ENCODE results near the gene LY6G5B.

Gene LY6G5B

GRCh38 chr6:31663961-31664789 is 5.6 kb upstream of the LY6G5B start:
- peak; percentile 68 for DNase-seq

DNA sequence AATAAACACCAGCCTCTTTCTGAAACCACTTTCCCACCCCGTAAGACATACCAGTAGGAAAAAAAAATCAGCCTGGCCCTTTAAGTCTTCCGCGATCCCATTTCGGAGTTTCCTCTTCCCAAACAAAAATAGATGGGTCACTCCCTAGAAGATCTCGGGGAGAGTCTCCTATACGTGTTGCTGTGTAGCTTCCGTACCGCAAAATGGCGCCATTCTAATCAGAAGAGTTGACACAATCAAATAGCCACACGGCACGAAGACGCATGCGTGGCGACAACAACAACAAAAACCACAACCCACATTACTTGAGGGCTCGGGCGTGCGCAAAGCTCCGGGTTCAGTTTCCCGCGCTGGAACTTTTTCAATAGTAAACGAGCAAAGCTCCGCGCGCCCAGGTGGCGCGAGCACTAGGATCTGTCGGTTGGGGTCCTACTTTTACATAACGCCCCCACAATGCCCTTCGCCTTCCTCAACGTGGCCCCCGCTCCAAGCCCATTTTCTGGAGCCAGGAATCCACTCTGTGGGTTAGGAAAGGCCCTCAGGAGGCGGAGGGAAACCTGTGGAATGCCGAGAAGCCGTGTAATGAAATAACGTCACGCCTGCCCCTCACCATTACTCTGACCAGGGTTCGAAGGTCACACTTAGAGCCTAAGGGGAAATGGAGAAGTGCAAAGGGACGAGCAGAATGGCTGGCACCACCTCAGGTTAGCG is 4.8 kb upstream of the LY6G5B start, which contains the start of gene GPANK1:
TSS of gene GPANK1 (minus strand) at position 208 of the 711 bp plus-strand sequence. CDS start 519 bp downstream, outside the sequence.
- peak; percentile 96 for DNase-seq

- peak; percentile 100 for DNase-seq
Measured at GRCh38 chr6:31665501-31666336, 4.1 kb upstream of the LY6G5B start, which contains the start of gene CSNK2B. Gene CSNK2B (plus strand): TSS chr6:31666080. CDS start chr6:31666832, 752 bp downstream.

- DNase-seq: no peak
Measured at GRCh38 chr6:31666337-31666965, 3.3 kb upstream of the LY6G5B start.

DNA sequence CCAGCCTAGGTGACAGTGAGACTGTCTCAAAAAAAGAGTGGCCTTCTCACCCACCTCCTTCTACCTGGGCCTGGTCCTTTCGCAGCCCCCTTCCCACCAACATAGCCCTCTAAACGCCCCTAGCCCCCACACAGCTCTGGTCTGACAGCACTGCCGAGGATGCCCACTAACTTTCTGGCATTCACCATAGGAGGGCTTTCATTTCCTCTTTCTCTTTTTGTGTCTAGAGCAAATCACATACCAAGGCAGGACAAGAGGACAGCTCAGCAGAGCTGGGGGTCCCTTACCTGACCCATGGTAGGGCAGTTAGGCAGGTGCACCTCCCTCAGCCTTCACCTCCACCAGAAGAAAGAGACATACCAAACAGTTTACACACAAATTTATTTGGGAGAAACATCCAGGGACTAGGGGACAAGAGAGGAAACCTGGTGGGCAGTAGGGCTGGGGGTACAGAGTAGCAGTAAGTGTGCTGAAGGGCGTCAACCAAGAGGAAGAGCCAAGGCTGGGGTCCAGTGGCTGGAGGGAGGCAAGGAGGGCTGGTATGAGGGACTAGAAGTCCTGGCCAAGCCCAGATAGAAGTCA is 6.6 kb downstream of the LY6G5B start:
- DNase-seq: no peak

DNA sequence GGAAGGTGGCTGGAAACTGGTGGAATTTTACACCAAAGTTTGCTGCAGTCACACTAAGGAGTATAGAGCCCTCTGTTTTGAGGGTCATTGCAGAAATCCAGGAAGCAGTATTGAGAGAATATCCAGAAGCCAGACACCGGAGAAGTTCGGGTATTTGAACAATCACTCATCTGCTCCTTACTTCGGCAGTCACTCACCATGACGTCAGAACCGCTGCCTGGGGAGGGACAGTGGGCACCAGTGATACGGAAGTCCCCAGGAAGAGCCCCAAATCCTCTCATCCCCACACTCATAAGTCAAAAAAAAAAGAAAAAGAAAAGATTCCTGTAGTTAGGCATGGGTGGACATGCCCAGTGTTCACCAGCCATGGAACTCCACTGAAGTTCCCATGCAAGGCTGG is 7.1 kb downstream of the LY6G5B start:
- DNase-seq: no peak

DNA sequence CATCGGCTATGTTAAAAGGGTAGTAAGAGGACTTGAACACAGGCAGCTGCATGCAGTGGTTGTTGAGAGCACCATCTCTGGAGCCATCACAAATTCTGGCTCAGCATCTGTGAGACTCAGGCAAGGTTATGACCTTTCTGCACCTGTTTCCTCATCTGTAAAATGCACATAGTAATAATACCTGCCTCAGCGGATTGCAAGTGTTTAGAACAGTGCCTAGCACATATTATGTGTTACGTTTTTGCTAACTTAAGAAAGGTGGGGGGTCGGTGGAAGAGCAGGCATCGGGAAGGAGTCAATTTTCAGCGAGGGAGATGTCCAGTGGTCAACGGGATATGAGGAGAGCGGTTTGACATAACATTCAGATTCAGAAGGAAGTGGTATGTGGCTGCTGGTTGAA is 8.2 kb downstream of the LY6G5B start:
- DNase-seq: no peak

DNA sequence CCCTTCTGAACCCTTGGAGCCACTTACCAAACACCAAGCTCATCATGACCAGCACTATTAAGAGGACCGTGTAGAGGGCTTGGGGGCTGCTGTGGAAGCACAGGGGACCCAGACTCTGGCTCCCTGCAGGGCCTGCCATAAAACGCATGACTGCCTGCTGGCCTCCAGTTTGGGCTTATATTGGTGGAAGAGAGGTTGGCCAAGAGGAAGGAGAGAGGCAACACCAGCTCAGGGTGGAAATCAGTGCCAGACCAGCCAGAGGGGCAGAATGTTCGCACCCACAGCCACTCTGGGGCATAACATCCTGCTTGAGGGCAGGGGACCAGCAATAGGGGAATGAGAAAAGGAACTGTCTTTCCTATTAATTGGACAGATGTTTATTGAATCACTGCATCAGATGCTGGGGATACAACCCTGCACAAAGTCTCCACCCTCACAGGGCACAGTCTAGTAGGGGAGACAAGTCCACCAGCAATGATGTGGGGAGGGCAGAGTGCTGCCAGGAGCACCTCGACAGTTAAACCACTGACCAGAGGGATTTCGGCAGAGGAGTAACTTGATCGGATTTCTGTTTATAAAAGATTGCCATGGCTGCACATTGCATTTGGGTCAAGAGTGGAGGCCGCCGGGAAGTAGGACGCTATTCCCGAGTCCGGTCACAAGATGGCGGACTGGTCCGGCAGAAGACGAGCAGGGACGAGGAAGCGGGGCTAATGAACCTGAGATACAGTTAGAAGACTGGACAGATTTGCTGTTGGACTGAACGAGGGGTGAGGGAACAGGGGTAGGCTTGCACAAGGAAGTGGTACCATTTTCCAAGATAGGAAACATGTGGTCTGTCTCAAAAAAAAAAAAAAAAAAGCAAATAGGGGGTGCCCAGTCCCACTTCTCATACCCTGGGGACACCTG is 10.7 kb downstream of the LY6G5B start, which contains the start of gene LY6G5C:
TSS of gene LY6G5C (minus strand) at position 842 of the 909 bp plus-strand sequence. CDS start at position 148, 694 bp downstream.
- DNase-seq: peak; percentile 87

- peak; percentile 81 for DNase-seq
Measured at GRCh38 chr6:31681135-31681671, 11.4 kb downstream of the LY6G5B start.

GRCh38 chr6:31683591-31683990 is 13.8 kb downstream of the LY6G5B start:
- DNase-seq: no peak

GRCh38 chr6:31686483-31686882 is 16.7 kb downstream of the LY6G5B start:
- DNase-seq: no peak

DNA sequence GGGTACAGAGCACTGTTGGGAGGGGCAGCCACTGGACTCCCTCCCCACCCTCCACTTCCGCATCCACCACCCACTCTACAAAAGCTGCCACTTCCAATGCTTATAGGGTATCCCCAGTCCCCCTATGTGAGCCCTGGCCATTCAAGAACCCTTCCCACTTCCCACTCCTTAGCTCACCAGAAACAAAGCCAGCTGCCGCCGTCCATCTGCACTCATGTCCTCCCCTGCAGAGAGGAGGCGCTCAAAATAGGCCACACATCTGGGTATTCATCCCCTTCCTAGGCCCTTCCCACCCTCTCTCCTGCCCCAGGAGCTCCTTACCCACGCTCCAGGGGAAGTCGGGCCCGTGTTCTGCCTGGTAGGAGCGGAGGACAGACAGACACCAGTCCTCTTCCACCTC is 17.5 kb downstream of the LY6G5B start:
- no peak for DNase-seq

GRCh38 chr6:31687860-31688693 is 18.3 kb downstream of the LY6G5B start:
- no peak for DNase-seq

DNA sequence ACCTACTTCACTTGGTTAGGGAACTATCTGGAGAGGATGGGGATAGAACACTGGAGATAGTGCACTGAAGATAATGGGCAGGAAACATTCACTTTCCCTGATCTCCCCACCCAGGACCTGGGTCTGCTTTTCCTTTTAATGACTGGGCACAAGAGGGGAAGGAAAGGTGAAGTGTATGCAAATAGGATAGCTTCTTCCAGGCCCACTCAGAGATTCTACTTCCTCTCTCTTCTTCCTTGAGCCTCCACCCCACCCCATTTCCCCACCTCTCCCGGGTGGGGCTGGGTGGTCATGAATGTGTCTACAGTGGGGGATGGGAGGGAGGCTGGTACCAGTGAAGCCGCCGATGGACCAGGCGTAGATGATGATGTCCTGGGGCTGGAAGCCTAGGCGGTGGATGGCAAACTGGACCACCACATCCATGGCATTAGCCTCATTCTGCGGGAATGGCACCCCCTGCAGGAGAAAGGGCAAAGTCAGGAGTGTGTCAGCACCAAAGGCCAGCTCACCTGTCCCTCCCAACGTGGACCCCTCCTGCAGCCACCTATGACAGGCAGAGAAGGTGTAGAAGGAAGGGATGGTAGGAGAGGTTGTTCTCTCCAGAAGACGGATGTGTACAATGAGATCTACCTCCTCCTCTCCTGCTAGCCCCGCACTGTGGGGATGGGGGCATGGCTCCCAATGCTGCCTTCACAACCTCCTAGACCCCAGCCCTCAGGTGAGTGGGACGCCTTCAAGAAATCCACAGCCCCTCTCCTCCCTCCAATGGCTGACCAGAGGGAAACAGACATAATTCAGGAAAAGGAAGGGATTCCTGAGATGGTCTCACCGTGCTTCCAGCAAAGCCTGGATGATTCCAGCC is 19.7 kb downstream of the LY6G5B start:
- peak; percentile 66 for DNase-seq

DNA sequence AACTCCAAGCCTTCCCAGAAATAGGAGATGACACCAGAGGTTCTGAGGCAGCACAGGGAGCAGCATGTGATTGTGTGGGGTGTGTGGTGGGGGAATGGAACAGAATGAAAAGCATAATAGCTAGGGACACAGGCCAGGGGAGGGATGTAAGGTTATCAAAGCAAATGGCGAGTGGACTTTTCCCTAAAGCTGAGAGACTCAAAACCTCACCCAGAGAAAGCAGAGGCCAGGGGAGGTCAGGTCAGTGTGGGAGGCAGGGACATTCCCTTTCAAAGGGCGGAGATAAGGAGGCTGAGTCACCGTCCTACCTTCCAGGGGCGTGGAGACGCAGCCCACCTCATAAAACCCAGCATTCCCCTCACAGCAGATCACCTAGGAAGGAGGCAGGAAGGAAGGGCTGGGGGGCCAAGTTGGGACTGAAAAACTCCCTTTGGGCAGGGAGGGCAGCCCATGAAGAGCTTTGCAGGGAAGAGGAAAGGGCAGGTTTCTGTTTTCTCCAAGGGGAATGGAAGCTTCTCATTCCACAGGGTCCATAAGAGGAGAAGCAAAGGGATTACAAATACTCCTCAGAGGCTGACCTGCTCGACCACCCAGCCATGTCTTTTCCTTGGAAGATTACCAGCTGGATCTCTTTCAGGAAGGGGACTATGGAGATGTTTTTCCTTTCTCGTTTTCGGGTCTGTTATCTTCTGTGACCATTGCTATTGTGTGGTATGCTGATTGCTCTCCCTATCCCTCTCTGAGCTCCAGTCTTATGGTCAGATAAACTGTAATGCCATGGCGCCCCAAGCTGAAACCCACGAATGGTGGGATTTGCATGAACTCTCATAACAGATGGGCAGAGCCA is 20.7 kb downstream of the LY6G5B start:
- DNase-seq: no peak

DNA sequence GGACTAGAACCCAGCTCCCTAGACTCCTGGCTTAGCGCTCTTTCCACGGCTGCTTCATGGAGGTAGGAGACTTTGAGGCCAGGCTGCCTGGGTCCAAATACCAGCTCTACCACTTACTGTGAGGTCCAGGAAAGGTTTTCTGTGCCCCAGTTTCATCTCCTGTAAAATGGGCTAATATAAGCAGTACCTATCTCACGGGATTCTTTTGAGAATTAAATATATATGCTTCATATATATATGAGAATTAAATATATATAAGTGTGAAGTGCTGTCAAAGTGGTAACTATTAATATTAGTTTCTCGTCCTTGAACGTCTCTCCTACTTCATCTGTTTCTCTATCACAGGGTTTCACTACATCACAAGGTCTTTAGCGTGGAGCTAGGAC is 21.3 kb downstream of the LY6G5B start:
- no peak for DNase-seq

GRCh38 chr6:31691564-31692108 is 21.9 kb downstream of the LY6G5B start:
- no peak for DNase-seq
